Measurements from ENCODE around the gene TSTD1.

TSTD1 gene

DNA sequence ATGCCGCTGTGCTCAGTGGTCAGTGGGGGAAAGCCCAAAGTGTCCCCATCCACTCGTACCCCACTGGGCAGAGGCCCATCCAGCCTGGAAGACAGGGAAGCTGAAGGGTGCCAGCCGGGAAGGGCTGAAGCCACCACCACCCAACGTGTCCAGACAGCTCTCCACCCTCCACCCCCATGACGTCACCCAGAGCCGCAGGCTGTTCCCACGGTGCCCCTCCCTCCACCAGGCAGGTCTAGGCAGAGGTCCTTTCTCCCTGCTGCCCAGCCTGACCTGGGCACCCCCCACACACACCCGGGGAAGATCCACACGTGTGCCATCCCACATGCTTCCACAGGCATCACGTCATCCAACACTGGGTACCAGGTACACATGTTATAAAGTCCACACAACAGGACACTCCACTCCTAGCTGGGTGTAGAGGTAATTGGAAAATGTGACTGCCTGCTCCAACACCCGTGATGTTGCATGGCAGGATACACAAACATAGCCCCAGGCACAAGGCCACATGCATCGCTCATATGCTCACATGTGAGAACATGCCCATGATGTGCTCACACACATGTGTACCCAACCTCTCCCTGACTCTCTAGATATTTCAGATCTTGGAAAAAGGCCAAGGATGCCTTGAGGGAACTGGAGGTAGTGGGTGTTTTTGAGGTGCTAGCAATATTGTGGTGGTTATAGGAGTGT is 36.1 kb upstream of the TSTD1 start:
- H3K4me3 ChIP-seq (ENCODE audit: control insufficient read depth, low read depth, low read length), result no peak overlapping the region
- TF ChIP-seq, protein P1, sequence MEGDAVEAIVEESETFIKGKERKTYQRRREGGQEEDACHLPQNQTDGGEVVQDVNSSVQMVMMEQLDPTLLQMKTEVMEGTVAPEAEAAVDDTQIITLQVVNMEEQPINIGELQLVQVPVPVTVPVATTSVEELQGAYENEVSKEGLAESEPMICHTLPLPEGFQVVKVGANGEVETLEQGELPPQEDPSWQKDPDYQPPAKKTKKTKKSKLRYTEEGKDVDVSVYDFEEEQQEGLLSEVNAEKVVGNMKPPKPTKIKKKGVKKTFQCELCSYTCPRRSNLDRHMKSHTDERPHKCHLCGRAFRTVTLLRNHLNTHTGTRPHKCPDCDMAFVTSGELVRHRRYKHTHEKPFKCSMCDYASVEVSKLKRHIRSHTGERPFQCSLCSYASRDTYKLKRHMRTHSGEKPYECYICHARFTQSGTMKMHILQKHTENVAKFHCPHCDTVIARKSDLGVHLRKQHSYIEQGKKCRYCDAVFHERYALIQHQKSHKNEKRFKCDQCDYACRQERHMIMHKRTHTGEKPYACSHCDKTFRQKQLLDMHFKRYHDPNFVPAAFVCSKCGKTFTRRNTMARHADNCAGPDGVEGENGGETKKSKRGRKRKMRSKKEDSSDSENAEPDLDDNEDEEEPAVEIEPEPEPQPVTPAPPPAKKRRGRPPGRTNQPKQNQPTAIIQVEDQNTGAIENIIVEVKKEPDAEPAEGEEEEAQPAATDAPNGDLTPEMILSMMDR (conservative IDR thresholded peaks at IDR 0.05; ENCODE audit: control insufficient read depth, insufficient read depth, low read depth, low read length), result no peak
- DNase-seq (ENCODE audit: low read depth), result no peak

DNA sequence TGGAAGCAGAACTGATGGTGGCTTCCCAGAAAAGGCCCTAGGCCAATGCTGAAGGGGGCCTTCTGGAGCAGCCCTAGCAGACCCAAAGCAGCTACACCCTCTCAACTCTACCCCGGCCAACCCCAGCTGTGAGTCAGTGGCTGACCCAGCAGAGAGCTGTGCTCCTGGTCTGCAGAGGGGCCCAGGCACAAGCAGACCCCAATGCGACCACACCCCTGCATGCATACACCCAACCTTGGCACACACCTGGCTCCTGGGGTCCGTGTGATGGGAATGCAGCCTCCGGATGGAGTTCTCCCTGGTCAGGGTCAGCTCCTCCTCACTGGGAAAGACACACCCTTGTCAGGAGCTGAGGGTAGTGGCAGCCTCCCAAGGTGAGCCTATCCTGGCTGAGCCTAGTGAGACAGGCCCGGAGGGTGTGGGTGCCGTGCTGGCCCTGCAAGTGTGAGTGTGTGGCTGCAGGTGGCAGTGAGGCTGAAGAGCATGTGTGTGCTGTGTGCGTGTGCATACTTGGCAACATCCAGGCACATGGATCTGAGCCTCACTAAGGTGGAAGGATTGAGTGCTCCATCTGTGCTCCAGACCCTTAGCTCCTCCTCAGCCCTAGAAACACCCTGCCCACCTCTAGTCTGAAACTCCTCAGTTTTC is 34.8 kb upstream of the TSTD1 start:
- H3K4me3 ChIP-seq (ENCODE audit: control insufficient read depth, low read depth, low read length), result no peak overlapping the region
- TF ChIP-seq, protein P1 (conservative IDR thresholded peaks at IDR 0.05; ENCODE audit: control insufficient read depth, insufficient read depth, low read depth, low read length), result no peak
- no peak for DNase-seq (ENCODE audit: low read depth)

DNA sequence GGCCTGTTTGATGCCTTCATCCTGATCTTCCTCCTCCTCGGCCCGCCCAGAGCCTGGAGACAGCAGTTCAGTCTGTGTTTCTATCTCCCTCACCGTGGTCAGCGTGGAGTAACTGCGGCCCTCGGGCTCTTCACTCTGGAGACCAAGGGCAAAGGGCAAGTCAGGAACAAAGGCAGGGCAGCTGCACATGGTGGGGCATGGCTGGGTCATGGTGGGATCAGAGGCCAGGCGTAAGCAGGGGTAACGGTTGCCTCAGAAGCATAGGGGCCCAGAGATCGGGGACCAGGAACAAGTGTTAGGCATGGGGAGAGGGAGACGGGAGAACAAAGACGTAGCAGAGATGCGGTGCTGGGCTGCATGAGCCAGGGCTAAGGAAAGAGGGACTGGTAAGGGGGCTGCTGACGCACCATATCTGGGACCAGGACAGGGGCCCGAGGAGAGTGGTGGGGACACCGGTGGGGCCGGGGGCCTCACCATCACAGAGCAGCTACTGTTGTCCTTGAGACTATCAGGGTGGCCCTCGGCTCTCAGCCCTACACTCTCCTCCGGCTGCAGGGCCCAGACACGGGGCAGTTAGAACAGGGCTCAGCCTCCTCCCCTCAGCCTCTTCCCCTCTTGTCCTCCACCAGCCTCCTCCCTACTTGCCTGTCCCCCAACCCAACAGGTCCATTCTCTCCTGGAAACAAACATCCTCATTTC is 34.1 kb upstream of the TSTD1 start:
- no peak overlapping the region for H3K4me3 ChIP-seq (ENCODE audit: control insufficient read depth, low read depth, low read length)
- DNase-seq (ENCODE audit: low read depth), result no peak
- TF ChIP-seq, protein P1 (conservative IDR thresholded peaks at IDR 0.05; ENCODE audit: control insufficient read depth, insufficient read depth, low read depth, low read length), result no peak

DNA sequence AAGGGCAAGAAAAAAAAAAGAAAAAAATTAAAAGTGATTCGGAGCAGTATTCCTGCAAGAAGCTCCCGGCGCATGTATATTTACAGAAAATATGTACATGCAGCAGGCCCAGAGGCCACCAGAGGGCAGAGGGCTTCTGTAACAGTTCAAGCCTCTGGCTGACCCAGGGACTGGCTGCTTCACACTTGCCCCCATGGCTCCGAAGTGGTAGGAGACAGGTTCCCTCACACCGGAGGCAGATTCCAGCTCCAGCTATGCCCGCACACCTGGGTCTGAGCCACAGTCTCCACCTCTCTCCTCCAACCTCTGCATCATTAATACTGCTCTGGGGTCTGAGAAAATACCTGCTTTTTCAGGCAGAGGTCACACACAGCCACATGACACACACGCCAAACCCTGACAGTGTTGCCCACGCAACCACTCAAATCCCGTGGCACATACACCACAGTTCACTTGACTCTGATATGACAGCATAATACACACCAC is 33.2 kb upstream of the TSTD1 start:
- TF ChIP-seq, protein P1 (conservative IDR thresholded peaks at IDR 0.05; ENCODE audit: control insufficient read depth, insufficient read depth, low read depth, low read length), result peak; percentile 68
- DNase-seq (ENCODE audit: low read depth), result peak; percentile 66
- H3K4me3 ChIP-seq (ENCODE audit: control insufficient read depth, low read depth, low read length), result no peak overlapping the region

DNA sequence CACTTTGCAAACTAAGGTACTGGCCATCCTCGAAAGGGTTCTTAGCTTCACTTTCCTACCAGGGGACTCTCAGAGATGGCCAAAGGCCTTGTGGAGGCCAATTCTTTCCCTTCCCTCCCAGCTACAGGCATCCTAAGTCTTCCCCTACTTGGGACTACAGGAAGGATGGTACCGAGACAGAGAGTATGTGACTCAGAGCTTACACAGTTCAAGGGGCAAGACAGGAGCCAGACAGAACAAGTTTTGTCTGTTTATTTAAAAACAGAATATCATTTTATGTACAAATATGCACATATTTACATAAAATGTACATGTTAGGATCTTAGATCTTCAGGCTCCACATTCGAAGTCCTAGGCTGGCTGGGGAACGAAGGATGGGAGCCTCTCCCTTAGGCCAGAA is 32.0 kb upstream of the TSTD1 start:
- no peak overlapping the region for H3K4me3 ChIP-seq (ENCODE audit: control insufficient read depth, low read depth, low read length)
- TF ChIP-seq, protein P1 (conservative IDR thresholded peaks at IDR 0.05; ENCODE audit: control insufficient read depth, insufficient read depth, low read depth, low read length), result no peak
- DNase-seq (ENCODE audit: low read depth), result no peak

DNA sequence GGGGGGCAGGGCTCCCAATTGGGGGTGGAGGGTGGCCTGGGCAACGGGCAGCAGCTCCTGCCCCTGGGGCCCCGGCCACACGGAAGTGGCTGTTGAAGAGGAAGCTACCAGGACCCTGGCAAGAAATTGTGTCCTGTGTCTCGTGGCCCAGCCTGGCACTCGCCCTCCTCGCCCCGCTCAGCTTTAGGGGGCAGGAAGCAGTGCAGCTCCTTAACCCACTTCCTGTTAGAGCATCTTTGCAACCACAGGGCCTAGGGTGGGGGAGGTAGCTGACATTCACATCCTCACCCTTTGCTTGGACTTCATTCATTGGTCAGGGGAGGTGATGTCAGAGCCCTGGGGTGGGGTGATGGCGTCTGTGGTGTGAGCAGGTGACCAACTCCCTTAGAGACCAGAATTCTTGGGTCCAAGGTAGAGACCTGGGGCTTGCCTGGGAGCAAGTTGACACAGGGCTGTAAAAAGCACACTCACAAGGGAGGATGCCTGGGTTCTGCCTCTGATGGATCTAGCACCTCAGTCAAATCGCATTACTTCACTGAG is 31.0 kb upstream of the TSTD1 start, which contains the start of gene ARHGAP30:
TSS of gene ARHGAP30 (minus strand) at position 161 of the 540 bp plus-strand sequence. CDS start 267 bp downstream, outside the sequence.
- DNase-seq (ENCODE audit: low read depth), result no peak
- TF ChIP-seq, protein P1 (conservative IDR thresholded peaks at IDR 0.05; ENCODE audit: control insufficient read depth, insufficient read depth, low read depth, low read length), result no peak
- no peak within 1 kb of the TSS for H3K4me3 ChIP-seq (ENCODE audit: control insufficient read depth, low read depth, low read length)
